Keratinocyte (primary cell): Measurements from ENCODE around the gene ARHGAP12. TPM values are rescaled to one million over a fixed set of nuclear protein-coding genes. Genes with fewer than 3 reads are reported as not detected.

Experiments used
- DNase-seq: peaks from one replicate; pipeline ENCODE4 v3.0.0-alpha.2; 2011; ENCODE audit warnings: low read depth, missing footprints, low spot score
- FAIRE-seq: peaks from 2 replicates; lab custom pipeline; 2011; peaks lifted over from hg19 to GRCh38; lab: Jason Lieb, UNC
- H2AFZ ChIP-seq: 2 replicates; pipeline ENCODE4 v1.6.0; 2012; ENCODE audit warnings: low read length, control low read depth, inconsistent platforms; ENCODE audit not compliant: control insufficient read depth
- H3K27ac ChIP-seq: 2 replicates; pipeline ENCODE4 v1.5.1; 2011; ENCODE audit warnings: low read length; ENCODE audit not compliant: control insufficient read depth, insufficient read depth
- H3K27me3 ChIP-seq: 3 replicates; pipeline ENCODE4 v1.6.0; 2011; ENCODE audit warnings: low read length; ENCODE audit not compliant: control insufficient read depth, insufficient read depth; ENCODE audit errors: extremely low read depth
- H3K36me3 ChIP-seq, 2 experiments: 2 replicates in 1 of 2; 3 replicates in 1 of 2; pipeline ENCODE4 v1.5.1; 2011; ENCODE audit warnings: low read length in 2 of 2, mild to moderate bottlenecking in 1 of 2; ENCODE audit not compliant: control insufficient read depth in 2 of 2, insufficient read depth in 2 of 2; ENCODE audit errors: extremely low read depth in 1 of 2
- H3K4me1 ChIP-seq: 3 replicates; pipeline ENCODE4 v1.5.1; 2011; ENCODE audit warnings: low read length; ENCODE audit not compliant: control insufficient read depth, insufficient read depth; ENCODE audit errors: extremely low read depth
- H3K4me2 ChIP-seq: 3 replicates; pipeline ENCODE4 v1.6.0; 2011; ENCODE audit warnings: low read depth, low read length; ENCODE audit not compliant: control insufficient read depth, insufficient read depth; ENCODE audit errors: extremely low read depth
- H3K4me3 ChIP-seq, 3 experiments: fragments of 200-600 bp in 1 of 3; sonication (generic) in 1 of 3; 2 replicates in 2 of 3; 3 replicates in 1 of 3; pipeline ENCODE4 v1.5.1; 2011 to 2016; ENCODE audit warnings: low read length in 3 of 3, mild to moderate bottlenecking in 3 of 3, control low read depth in 2 of 3, inconsistent platforms in 1 of 3, low read depth in 1 of 3, mixed read lengths in 1 of 3, mixed run types in 1 of 3, moderate library complexity in 1 of 3; ENCODE audit not compliant: control insufficient read depth in 2 of 3, insufficient read depth in 2 of 3; ENCODE audit errors: extremely low read depth in 1 of 3
- H3K79me2 ChIP-seq: 2 replicates; pipeline ENCODE4 v1.6.0; 2012; ENCODE audit warnings: low read length; ENCODE audit not compliant: control insufficient read depth, insufficient read depth
- H3K9ac ChIP-seq: 3 replicates; pipeline ENCODE4 v1.6.0; 2011; ENCODE audit warnings: low read length; ENCODE audit not compliant: control insufficient read depth, insufficient read depth; ENCODE audit errors: extremely low read depth
- H3K9me1 ChIP-seq: 3 replicates; pipeline ENCODE4 v1.6.0; 2011; ENCODE audit warnings: low read length; ENCODE audit not compliant: control insufficient read depth, insufficient read depth; ENCODE audit errors: extremely low read depth
- H3K9me3 ChIP-seq: 2 replicates; pipeline ENCODE4 v1.5.1; 2012; ENCODE audit warnings: low read depth, low read length; ENCODE audit not compliant: control insufficient read depth
- H4K20me1 ChIP-seq: 3 replicates; pipeline ENCODE4 v1.6.0; 2011; ENCODE audit warnings: low read length; ENCODE audit not compliant: control insufficient read depth, insufficient read depth; ENCODE audit errors: extremely low read depth
- EZH2 ChIP-seq: IDR thresholded peaks from one replicate; pipeline ENCODE4 v1.6.1; 2012; ENCODE audit warnings: inconsistent platforms, mild to moderate bottlenecking, low read length, moderate library complexity
- dilution Hi-C: fragments of 300-500 bp; cut with MboI; formaldehyde crosslinking; loops from one replicate; pipeline ENCODE4 v1.7.0; 2020; ENCODE audit warnings: low sequenced_read_pairs; ENCODE audit not compliant: extremely low pct_ligation_motif_present
- polyA plus RNA-seq, 5 experiments: library from polyadenylated mRNA; depleted of rRNA in 3 of 5; stranded (reverse) in 3 of 5; stranded (forward) in 1 of 5; unstranded in 1 of 5; fragments of >200 nt; gene quantifications; 1 replicate in 1 of 5; 2 replicates in 3 of 5; 3 replicates in 1 of 5; pipeline versions ENCODE4 v1.2.1 to v1.2.3, GENCODE V29; 2011 to 2012; ENCODE audit warnings: missing spikeins in 2 of 5, low read depth in 1 of 5, low replicate concordance in 1 of 5
- TF ChIP-seq, protein P1 (sequence below), 3 experiments: IDR thresholded peaks in 1 of 3; conservative IDR thresholded peaks in 1 of 3; optimal IDR thresholded peaks in 1 of 3; 2 replicates in 2 of 3; 3 replicates in 1 of 3; pipeline versions ENCODE3 to v1.5.1; 2011; ENCODE audit warnings: low read length in 3 of 3, mild to moderate bottlenecking in 3 of 3, moderate library complexity in 2 of 3, control low read depth in 1 of 3, inconsistent platforms in 1 of 3; ENCODE audit not compliant: insufficient read depth in 2 of 3; ENCODE audit errors: extremely low read depth in 1 of 3

The ARHGAP12 gene
- polyA plus RNA-seq, 1 donor (not counting 4 experiments of a cell fraction or from before 2014, with no cell fraction given): 26.6 TPM

DNA sequence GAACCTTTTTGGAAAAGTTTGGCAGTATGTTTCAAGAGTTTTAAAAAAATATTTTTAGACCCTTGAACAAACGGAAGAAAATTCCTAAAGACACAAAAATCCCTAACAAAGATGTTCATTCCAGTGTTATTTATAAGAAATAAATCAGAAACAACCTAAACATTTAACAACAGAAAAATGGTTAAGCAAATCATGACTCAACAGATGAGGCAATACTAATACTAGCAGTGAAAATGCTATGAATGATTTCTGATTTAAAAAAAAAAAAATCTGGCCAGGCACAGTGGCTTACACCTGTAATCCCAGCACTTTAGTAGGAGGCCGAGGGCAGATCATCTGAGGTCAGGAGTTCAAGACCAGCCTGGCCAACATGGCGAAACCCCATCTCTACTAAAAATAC is 61.0 kb downstream of the ARHGAP12 start:
- H3K9ac ChIP-seq: no peak overlapping the region
- dilution Hi-C loops: no loop called here
- no peak for FAIRE-seq
- peak overlapping the region; percentile 34 for H3K27ac ChIP-seq
- H3K9me1 ChIP-seq: no peaks in the 10 kb centered on the region
- no peaks in the 10 kb centered on the region for H3K36me3 ChIP-seq
- DNase-seq: no peak
- H3K4me1 ChIP-seq: peaks cover 11% of the 10 kb centered on the region
- peaks cover 74% of the 10 kb centered on the region for H3K79me2 ChIP-seq
- H2AFZ ChIP-seq: no peak overlapping the region
- H3K9me3 ChIP-seq: no peaks in the 10 kb centered on the region
- no peak overlapping the region for H3K4me3 ChIP-seq
- TF ChIP-seq, protein P1, sequence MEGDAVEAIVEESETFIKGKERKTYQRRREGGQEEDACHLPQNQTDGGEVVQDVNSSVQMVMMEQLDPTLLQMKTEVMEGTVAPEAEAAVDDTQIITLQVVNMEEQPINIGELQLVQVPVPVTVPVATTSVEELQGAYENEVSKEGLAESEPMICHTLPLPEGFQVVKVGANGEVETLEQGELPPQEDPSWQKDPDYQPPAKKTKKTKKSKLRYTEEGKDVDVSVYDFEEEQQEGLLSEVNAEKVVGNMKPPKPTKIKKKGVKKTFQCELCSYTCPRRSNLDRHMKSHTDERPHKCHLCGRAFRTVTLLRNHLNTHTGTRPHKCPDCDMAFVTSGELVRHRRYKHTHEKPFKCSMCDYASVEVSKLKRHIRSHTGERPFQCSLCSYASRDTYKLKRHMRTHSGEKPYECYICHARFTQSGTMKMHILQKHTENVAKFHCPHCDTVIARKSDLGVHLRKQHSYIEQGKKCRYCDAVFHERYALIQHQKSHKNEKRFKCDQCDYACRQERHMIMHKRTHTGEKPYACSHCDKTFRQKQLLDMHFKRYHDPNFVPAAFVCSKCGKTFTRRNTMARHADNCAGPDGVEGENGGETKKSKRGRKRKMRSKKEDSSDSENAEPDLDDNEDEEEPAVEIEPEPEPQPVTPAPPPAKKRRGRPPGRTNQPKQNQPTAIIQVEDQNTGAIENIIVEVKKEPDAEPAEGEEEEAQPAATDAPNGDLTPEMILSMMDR (optimal IDR thresholded peaks at IDR 0.05 in 1 of 3, IDR thresholded peaks at IDR 0.05 in 1 of 3, conservative IDR thresholded peaks at IDR 0.05 in 1 of 3; ENCODE audit: extremely low read depth in 1 of 3, insufficient read depth in 2 of 3, low read length in 3 of 3): no peak
- TF ChIP-seq EZH2: no peak
- no peak overlapping the region for H3K4me2 ChIP-seq
- H3K27me3 ChIP-seq: no peaks in the 10 kb centered on the region
- no peaks in the 10 kb centered on the region for H4K20me1 ChIP-seq

DNA sequence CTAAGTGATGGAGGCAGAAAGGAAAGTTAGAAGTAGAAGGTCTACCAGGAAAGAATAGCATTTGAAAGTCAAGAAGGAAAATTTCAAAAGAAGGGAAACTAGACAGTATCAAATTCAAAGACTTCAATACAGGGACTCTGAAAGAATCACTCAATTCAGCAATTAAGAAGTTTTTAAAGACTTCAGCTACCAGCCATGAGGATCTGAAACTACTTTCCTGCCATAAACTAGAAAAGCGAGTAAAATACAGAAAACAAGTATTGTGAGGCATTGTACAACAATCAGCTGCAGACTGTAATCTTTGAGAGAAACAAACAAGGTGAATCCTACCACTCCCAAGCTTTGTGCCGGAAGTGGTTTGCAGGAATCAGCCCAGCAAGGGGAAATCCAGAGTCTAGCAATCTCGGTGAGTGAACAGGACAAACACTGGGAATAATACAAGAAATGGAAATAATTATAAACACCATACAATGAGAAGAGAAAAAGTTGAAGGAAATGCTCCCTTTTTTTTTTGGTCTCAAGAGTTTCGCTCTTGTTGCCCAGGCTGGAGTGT is 62.4 kb downstream of the ARHGAP12 start:
- peak overlapping the region; percentile 34 for H3K27ac ChIP-seq
- dilution Hi-C loops: no loop called here
- H3K9me1 ChIP-seq: no peaks in the 10 kb centered on the region
- peaks cover 0 to 3% of the 10 kb centered on the region in 2 experiments for H3K36me3 ChIP-seq
- H3K4me2 ChIP-seq: no peak overlapping the region
- H2AFZ ChIP-seq: no peak overlapping the region
- no peak for DNase-seq
- no peaks in the 10 kb centered on the region for H3K9me3 ChIP-seq
- H4K20me1 ChIP-seq: no peaks in the 10 kb centered on the region
- TF ChIP-seq, protein P1 (optimal IDR thresholded peaks at IDR 0.05 in 1 of 3, IDR thresholded peaks at IDR 0.05 in 1 of 3, conservative IDR thresholded peaks at IDR 0.05 in 1 of 3; ENCODE audit: extremely low read depth in 1 of 3, insufficient read depth in 2 of 3, low read length in 3 of 3): no peak
- TF ChIP-seq EZH2: no peak
- H3K4me3 ChIP-seq: no peak overlapping the region
- peaks cover 11% of the 10 kb centered on the region for H3K4me1 ChIP-seq
- FAIRE-seq: peak; percentile 23
- no peak overlapping the region for H3K9ac ChIP-seq
- H3K79me2 ChIP-seq: peaks cover 66% of the 10 kb centered on the region
- H3K27me3 ChIP-seq: no peaks in the 10 kb centered on the region
